Body of pancreas (tissue), 4 donors: ENCODE measurements around the gene MIEF1. TPM values are rescaled to one million over a fixed set of nuclear protein-coding genes. Genes with fewer than 3 reads are reported as not detected.

ENCODE experiments used
- ATAC-seq: fragments of 150-250 bp; one replicate; pipeline ENCODE4 v1.9.1; 2016
- DNase-seq, 4 donors: peaks; one replicate each; pipeline ENCODE4 v3.0.0-alpha.2; 2019
- H3K27ac ChIP-seq, 4 donors: fragments of 200-600 bp; sonication (generic); 1 replicate in 3 of 4; 2 replicates in 1 of 4; pipeline versions ENCODE4 v1.5.1 to v1.6.1; 2016 to 2019; ENCODE audit warnings: mild to moderate bottlenecking in 1 of 4, mixed read lengths in 1 of 4, moderate library complexity in 1 of 4
- H3K27me3 ChIP-seq, 2 donors: fragments of 200-600 bp; sonication (generic); one replicate each; pipeline ENCODE4 v1.6.0; 2016; ENCODE audit warnings: mild to moderate bottlenecking in 1 of 2
- H3K36me3 ChIP-seq, 2 donors: fragments of 200-600 bp; sonication (generic); replicated peaks in 1 of 2; 2 replicates each; pipeline ENCODE4 v1.5.1; 2016; ENCODE audit warnings: low read depth in 2 of 2; ENCODE audit not compliant: insufficient read depth in 1 of 2
- H3K4me1 ChIP-seq: fragments of 200-600 bp; sonication (generic); one replicate; pipeline ENCODE4 v1.6.0; 2016
- H3K4me3 ChIP-seq, 2 donors: fragments of 200-600 bp; sonication (generic); 1 replicate in 1 of 2; 2 replicates in 1 of 2; pipeline ENCODE4 v1.5.1; 2016 to 2019
- H3K9me3 ChIP-seq, 3 donors: fragments of 200-600 bp; sonication (generic); 1 replicate in 2 of 3; 2 replicates in 1 of 3; pipeline ENCODE4 v1.5.1; 2016
- POLR2A ChIP-seq, 3 donors: fragments of 450-650 bp; IDR thresholded peaks; one replicate each; pipeline ENCODE4 v1.6.1; 2016; ENCODE audit warnings: antibody characterized with exemption in 3 of 3, mild to moderate bottlenecking in 2 of 3
- WGBS, 2 donors: methylation state at CpG; one replicate each; pipeline ENCODE4 v1.1.5; 2017; 5-methylcytosine and 5-hydroxymethylcytosine counted together
- intact Hi-C: fragments of 100-400 bp; cut with DNase I; formaldehyde crosslinking; loops from one replicate; pipeline ENCODE4 v1.15.1; 2023
- total RNA-seq, 2 donors: library from RNA; depleted of rRNA; stranded (reverse); fragments of >200 nt; gene quantifications; one replicate each; pipeline ENCODE4 v1.1.0, GENCODE V29; 2016
- TF ChIP-seq, protein P1 (sequence below), 7 experiments: fragments of 450-650 bp in 4 of 7; fragments of 200-600 bp in 3 of 7; sonication (generic) in 3 of 7; IDR thresholded peaks; one replicate each; pipeline ENCODE4 v1.5.1; 2016 to 2019; ENCODE audit warnings: antibody characterized with exemption in 7 of 7

MIEF1 gene
- 10 to 100 TPM in 1 of 2 donors, 1 to 10 TPM in 1; 9.1 to 14.8 TPM for total RNA-seq

DNA sequence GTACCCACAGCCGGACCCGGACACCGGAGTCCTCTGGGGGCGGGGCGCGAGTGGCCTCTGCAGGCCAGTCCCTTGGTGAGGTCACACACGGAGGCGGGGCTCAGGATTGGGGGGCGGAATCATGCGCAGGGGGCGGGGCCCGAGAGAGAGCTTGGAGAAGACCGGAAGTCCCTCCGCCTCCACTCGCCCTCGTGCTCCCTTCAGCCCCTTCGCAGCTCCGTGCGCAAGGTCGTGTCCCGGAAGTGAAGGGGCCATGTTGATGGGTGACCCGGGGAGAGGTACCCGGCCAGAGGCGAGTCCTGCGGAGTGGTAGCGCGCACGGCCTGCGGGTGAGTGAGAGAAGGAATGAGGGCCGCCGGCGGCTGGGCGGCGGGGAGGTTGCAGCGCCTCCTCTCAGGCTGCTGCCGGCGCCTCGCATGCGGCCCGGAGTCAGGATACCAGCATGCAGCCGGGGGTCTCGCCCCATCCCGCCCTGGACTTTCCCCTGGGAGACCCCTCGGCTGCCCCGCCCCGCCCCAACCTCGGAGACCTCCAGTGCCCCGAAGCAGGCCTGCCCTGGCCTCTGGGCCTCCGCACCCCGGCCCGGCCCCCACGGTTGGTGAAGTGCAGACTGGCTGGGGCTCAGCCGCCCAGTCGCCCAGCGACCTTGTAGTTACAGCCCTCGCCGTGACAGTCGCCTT lies at the start of gene MIEF1:
Gene MIEF1, plus strand, starts transcription at position 182 of the 680 bp plus-strand sequence. CDS start 9,005 bp downstream, outside the sequence.
- ATAC-seq: peak; percentile 96
- intact Hi-C loops: no loop called here

DNA sequence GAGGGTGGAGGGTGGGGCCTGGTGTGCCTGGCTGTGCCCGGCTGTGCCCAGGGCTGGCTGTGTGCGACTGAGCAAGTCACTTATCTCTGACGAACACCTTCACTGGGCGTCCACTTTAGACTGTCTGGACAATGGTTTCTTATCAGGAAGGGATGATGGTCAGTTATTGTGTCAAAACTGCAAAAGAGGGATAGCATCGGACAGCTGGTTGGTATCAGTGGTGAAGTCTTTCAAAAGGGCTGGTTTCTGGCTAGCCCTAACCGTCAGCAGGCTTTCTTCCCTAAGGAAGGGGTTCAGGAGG lies 49.4 kb upstream of the MIEF1 start:
- intact Hi-C loops: no loop called here
- TF ChIP-seq POLR2A (IDR thresholded peaks at IDR 0.05): no peak
- TF ChIP-seq, protein P1, sequence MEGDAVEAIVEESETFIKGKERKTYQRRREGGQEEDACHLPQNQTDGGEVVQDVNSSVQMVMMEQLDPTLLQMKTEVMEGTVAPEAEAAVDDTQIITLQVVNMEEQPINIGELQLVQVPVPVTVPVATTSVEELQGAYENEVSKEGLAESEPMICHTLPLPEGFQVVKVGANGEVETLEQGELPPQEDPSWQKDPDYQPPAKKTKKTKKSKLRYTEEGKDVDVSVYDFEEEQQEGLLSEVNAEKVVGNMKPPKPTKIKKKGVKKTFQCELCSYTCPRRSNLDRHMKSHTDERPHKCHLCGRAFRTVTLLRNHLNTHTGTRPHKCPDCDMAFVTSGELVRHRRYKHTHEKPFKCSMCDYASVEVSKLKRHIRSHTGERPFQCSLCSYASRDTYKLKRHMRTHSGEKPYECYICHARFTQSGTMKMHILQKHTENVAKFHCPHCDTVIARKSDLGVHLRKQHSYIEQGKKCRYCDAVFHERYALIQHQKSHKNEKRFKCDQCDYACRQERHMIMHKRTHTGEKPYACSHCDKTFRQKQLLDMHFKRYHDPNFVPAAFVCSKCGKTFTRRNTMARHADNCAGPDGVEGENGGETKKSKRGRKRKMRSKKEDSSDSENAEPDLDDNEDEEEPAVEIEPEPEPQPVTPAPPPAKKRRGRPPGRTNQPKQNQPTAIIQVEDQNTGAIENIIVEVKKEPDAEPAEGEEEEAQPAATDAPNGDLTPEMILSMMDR (IDR thresholded peaks at IDR 0.05): no peak
- H3K36me3 ChIP-seq: no peaks in the 10 kb centered on the region
- H3K4me3 ChIP-seq: no peak overlapping the region
- DNase-seq: no peak
- H3K9me3 ChIP-seq: no peaks in the 10 kb centered on the region
- H3K4me1 ChIP-seq: peaks cover 4% of the 10 kb centered on the region
- WGBS, 2 donors: 66 to 75% methylated on average over 6 of the region's 6 CpGs
- H3K27me3 ChIP-seq: peaks cover 0 to 4% of the 10 kb centered on the region in 2 donors
- no peak overlapping the region for H3K27ac ChIP-seq
- no peak for ATAC-seq

More for the DNA sequence above, at the start of gene MIEF1:
- TF ChIP-seq POLR2A (IDR thresholded peaks at IDR 0.05): peak in 2 of 3 donors; percentile 68 to 77
- TF ChIP-seq, protein P1 (IDR thresholded peaks at IDR 0.05): peak in 1 of 7 experiments; percentile 3
- Histone ChIP-seq H3K4me1 (peaks cover 33% of the 10 kb centered on the region), H3K27me3 (no peaks in the 10 kb centered on the region), H3K36me3 (peaks cover 0 to 10% of the 10 kb centered on the region in 2 donors), H3K27ac (peak within 1 kb of the TSS; percentile 88 to 96 (median 92)), H3K9me3 (no peaks in the 10 kb centered on the region), H3K4me3 (peak within 1 kb of the TSS; percentile 99)
- WGBS, 2 donors: 1% methylated on average over 57 of the region's 58 CpGs; no CpG with 5 or more reads in 1 of the 2 donors
- DNase-seq: peak; percentile 99

DNA sequence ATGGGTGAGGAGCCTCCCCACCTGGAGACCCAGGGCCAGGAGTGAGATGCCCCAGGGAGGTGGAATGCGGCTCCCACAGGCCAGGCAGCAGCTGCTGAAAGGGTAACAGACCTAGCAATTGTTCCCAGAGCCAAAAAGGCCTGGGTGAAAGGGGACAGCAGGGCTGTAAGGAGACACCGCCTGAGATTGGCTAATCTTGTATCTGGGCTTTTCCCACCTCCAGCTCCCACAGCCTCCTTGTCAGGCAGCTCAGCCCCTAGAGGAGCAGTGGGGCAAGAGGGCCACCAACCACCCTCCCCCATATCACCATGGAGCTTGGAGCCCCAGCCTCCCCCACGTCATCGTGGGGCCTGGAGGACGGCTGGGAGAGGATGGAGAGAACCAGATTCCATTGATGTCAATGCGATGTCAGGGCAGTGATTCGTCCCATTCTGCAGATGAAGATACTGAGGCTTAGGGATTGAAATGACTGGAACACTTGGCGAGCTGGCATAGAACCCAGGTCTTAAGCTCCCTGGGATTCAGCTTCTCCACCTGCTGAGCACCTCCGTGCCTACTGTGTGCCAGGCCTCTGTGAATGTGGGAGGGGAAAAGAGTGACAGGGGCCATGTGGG lies 48.2 kb upstream of the MIEF1 start:
- H3K27ac ChIP-seq: no peak overlapping the region

DNA sequence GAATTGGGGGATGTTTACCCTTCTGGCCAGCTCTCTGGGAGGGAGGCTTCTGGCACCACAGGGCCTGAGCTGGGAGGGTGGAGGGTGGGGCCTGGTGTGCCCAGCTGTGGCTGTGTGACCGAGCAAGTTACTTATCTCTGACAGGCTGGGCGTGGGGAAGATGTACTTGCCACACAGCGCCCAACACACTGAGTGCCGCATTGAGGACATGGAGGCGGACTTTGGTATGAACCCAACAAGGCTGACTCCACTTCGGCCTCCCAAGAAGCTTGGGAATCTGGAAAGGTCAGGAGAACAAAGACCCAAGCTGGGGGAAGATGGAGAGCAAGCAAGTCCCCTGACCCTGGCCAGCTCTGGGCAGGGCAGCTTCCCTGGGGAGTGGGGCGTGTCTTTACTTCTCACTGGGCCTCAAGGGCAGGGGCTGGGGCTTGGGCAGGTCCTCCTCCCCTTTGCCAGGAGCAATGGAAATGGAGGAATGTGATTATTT lies 47.7 kb upstream of the MIEF1 start:
- Histone ChIP-seq H3K27me3 (peaks cover 0 to 12% of the 10 kb centered on the region in 2 donors), H3K27ac (no peak overlapping the region), H3K36me3 (no peaks in the 10 kb centered on the region), H3K9me3 (no peaks in the 10 kb centered on the region), H3K4me1 (peaks cover 7% of the 10 kb centered on the region), H3K4me3 (no peak overlapping the region)
- no peak for ATAC-seq
- WGBS, 2 donors: 65 to 68% methylated on average over 7 of the region's 7 CpGs
- no peak for DNase-seq
- no peak for TF ChIP-seq POLR2A (IDR thresholded peaks at IDR 0.05)
- TF ChIP-seq, protein P1 (IDR thresholded peaks at IDR 0.05): no peak
- intact Hi-C loops: no loop called here

More for the DNA sequence above, 48.2 kb upstream of the MIEF1 start:
- 75 to 77% methylated on average over 9 of the region's 9 CpGs for WGBS, 2 donors
- ATAC-seq: no peak
- Histone ChIP-seq H3K36me3 (no peaks in the 10 kb centered on the region), H3K4me3 (no peak overlapping the region), H3K9me3 (no peaks in the 10 kb centered on the region), H3K4me1 (peaks cover 7% of the 10 kb centered on the region), H3K27me3 (peaks cover 0 to 12% of the 10 kb centered on the region in 2 donors)
- TF ChIP-seq POLR2A (IDR thresholded peaks at IDR 0.05): no peak
- TF ChIP-seq, protein P1 (IDR thresholded peaks at IDR 0.05): no peak
- intact Hi-C loops: no loop called here
- DNase-seq: no peak
